Mammary epithelial cell (primary cell): ENCODE measurements around the gene PEA15.

Source experiments
- CTCF ChIP-seq, 2 donors: IDR thresholded peaks in 1 of 2; conservative IDR thresholded peaks in 1 of 2; 2 replicates each; pipeline ENCODE4 v1.5.1; 2011 to 2012; ENCODE audit warnings: inconsistent platforms in 2 of 2, low read length in 2 of 2, mild to moderate bottlenecking in 2 of 2, control low read depth in 1 of 2, low read depth in 1 of 2; ENCODE audit not compliant: insufficient read depth in 1 of 2; ENCODE audit errors: extremely low read depth in 1 of 2
- EZH2 ChIP-seq: IDR thresholded peaks from 2 replicates; pipeline ENCODE4 v1.6.1; 2012; ENCODE audit warnings: low read length, inconsistent platforms, borderline replicate concordance

DNA sequence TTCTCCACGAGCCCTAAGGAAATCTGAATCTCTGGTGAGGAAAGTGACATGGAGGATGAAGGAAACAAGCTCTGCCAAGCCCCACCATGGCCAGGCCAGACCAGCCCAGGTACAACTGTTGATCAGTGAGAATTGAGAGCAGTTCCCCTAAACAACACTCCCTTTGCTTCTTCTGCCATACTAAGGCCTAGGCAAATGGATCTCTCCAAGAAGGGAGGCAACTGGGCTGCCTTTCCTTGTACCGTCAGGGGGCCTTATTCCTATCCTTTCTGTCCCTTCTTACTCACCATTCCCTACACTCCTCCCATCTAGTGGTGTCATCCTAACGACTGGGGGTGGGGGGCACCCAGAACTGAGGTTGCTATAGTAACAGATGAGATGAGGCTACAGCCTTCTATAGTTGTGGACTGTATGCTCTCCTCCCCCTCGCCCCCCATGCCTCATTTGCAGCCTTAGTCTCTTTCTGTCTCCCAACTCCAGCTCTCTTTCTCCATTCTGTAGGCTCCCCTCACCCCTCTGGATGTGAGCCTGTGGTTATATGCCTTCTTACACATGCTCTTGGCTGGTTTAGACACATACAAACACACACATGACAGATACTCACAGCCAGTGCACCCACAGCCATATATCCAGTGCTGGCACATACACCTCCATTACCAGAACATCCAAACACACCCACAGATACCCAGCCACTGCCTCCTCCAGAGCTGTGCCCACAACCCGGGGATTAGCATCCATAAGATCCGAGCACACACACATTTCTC lies 3.6 kb downstream of the PEA15 start:
- TF ChIP-seq EZH2 (no peak), CTCF (conservative IDR thresholded peaks at IDR 0.05 in 1 of 2, IDR thresholded peaks at IDR 0.05 in 1 of 2; ENCODE audit: extremely low read depth in 1 of 2, insufficient read depth in 1 of 2, low read depth in 1 of 2, low read length in 2 of 2) (no peak)
